CD4-positive, CD25-positive, alpha-beta regulatory T cell (primary cell): ENCODE results near the gene UBE3C. TPM values are rescaled to one million over a fixed set of nuclear protein-coding genes. Genes with fewer than 3 reads are reported as not detected.
"Not testable (repeated sequence)": the region's sequence is repeated elsewhere in the genome, so short reads cannot be mapped to it uniquely, and the experiment has no call there.

Experiments used
- ATAC-seq, 2 donors: fragments of 150-1000 bp; cut with Tn5 transposase; one replicate each; pipeline ENCODE4 v1.10.0; 2021; ENCODE audit warnings: low read depth in 2 of 2, moderate number of reproducible peaks in 2 of 2, moderate library complexity in 1 of 2
- DNase-seq, 3 donors: peaks; one replicate each; pipeline versions ENCODE4 v3.0.0 to v3.0.0-alpha.2; 2012 to 2022; ENCODE audit warnings: mixed read lengths in 1 of 3
- H3K27ac ChIP-seq: one replicate; pipeline ENCODE4 v1.7.0; 2013; ENCODE audit warnings: mild to moderate bottlenecking, low read length; ENCODE audit not compliant: insufficient read depth, poor library complexity, severe bottlenecking
- H3K27me3 ChIP-seq: one replicate; pipeline ENCODE4 v1.7.0; 2013; ENCODE audit warnings: low read length; ENCODE audit not compliant: control insufficient read depth, insufficient read depth
- H3K36me3 ChIP-seq: one replicate; pipeline ENCODE4 v1.7.0; 2013; ENCODE audit warnings: mild to moderate bottlenecking, low read length, moderate library complexity; ENCODE audit not compliant: control insufficient read depth, insufficient read depth
- H3K4me1 ChIP-seq: 2 replicates; pipeline ENCODE4 v1.7.0; 2013; ENCODE audit warnings: mild to moderate bottlenecking, low read length; ENCODE audit not compliant: insufficient read depth, control insufficient read depth, poor library complexity, severe bottlenecking
- H3K4me3 ChIP-seq: one replicate; pipeline ENCODE4 v1.7.0; 2013; ENCODE audit warnings: low read depth, mild to moderate bottlenecking, low read length, moderate library complexity
- H3K9me3 ChIP-seq, 2 experiments: 1 replicate in 1 of 2; 2 replicates in 1 of 2; pipeline ENCODE4 v1.7.0; 2013; ENCODE audit warnings: low read length in 2 of 2, mild to moderate bottlenecking in 1 of 2, moderate library complexity in 1 of 2; ENCODE audit not compliant: control insufficient read depth in 2 of 2
- H3K27ac Mint-ChIP-seq, 3 donors: one replicate each; pipeline ENCODE4 v1.8.0; 2020 to 2022; ENCODE audit warnings: mild to moderate bottlenecking in 3 of 3, mixed read lengths in 3 of 3, moderate library complexity in 2 of 3
- H3K27me3 Mint-ChIP-seq: one replicate; pipeline ENCODE4 v1.8.0; 2022; ENCODE audit warnings: mild to moderate bottlenecking, mixed read lengths
- H3K36me3 Mint-ChIP-seq: one replicate; pipeline ENCODE4 v1.8.0; 2020; ENCODE audit warnings: mixed read lengths
- H3K4me1 Mint-ChIP-seq, 4 donors: one replicate each; pipeline ENCODE4 v1.8.0; 2020 to 2022; ENCODE audit warnings: mixed read lengths in 4 of 4, mild to moderate bottlenecking in 1 of 4
- H3K4me3 Mint-ChIP-seq, 4 donors: one replicate each; pipeline ENCODE4 v1.8.0; 2020 to 2022; ENCODE audit warnings: mild to moderate bottlenecking in 4 of 4, mixed read lengths in 4 of 4, moderate library complexity in 3 of 4
- H3K9me3 Mint-ChIP-seq, 7 donors: one replicate each; pipeline ENCODE4 v1.8.0; 2020 to 2022; ENCODE audit warnings: mixed read lengths in 7 of 7, mild to moderate bottlenecking in 3 of 7, moderate library complexity in 2 of 7
- polyA plus RNA-seq, 4 donors: library from polyadenylated mRNA; unstranded; fragments of 300-500 nt; fragmentation: Illumina TruSeq; gene quantifications; one replicate each; pipeline ENCODE4 v1.2.3, GENCODE V29; 2021
- total RNA-seq: library from RNA; stranded (reverse); gene quantifications from one replicate; pipeline ENCODE4 v1.2.3, GENCODE V29; 2022

The UBE3C gene
- total and polyA plus RNA-seq, 5 donors from 2014 or later = 25.2 to 60.3 (median 29.3) TPM

DNA sequence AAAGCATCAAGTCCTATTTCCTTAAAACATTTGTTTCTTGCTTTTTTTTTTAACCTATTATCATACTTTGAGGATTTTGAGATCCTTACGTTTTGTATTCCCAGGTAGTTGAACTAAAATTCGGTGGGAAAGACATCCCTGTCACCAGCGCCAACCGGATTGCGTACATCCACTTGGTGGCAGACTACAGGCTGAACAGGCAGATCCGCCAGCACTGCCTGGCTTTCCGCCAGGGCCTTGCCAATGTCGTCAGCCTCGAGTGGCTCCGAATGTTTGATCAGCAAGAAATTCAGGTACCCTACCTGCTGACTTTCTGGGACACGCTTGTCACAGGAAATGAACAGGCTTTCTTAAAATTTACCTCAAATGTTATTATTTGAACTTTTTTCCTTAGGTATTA lies 115.1 kb downstream of the UBE3C start:
- H3K27me3 Mint-ChIP-seq = no peaks in the 10 kb centered on the region
- Histone ChIP-seq H3K4me3 (no peak overlapping the region), H3K4me1 (no peaks in the 10 kb centered on the region), H3K9me3 (no peaks in the 10 kb centered on the region), H3K36me3 (peaks cover 59% of the 10 kb centered on the region), H3K27me3 (no peaks in the 10 kb centered on the region), H3K27ac (no peak overlapping the region)
- DNase-seq = no peak
- no peak overlapping the region for H3K4me3 Mint-ChIP-seq
- H3K36me3 Mint-ChIP-seq = peaks cover 19% of the 10 kb centered on the region
- H3K9me3 Mint-ChIP-seq = no peaks in the 10 kb centered on the region
- ATAC-seq = no peak
- peaks cover 0 to 4% (median 0%) of the 10 kb centered on the region in 4 donors for H3K4me1 Mint-ChIP-seq
- no peak overlapping the region for H3K27ac Mint-ChIP-seq

DNA sequence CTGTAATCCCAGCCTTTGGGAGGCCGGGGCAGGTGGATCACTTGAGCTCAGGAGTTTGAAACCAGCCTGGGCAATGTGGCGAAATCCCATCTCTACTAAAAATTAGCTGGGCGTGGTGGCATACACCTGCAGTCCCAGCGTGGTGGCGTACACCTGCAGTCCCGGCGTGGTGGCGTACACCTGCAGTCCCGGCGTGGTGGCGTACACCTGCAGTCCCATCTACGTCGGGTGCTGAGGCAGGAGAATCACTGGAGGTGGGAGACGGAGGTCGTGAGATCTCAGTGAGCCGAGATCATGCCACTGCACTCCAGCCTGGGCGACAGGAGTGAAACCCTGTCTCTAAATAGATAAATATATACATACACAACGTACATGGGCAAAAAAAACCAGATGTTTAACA lies 116.1 kb downstream of the UBE3C start:
- H3K9me3 ChIP-seq, H3K27me3 ChIP-seq, ATAC-seq, H3K4me3 ChIP-seq, H3K27ac Mint-ChIP-seq, H3K27ac ChIP-seq, H3K9me3 Mint-ChIP-seq, H3K4me3 Mint-ChIP-seq, DNase-seq, H3K4me1 Mint-ChIP-seq, H3K4me1 ChIP-seq, H3K27me3 Mint-ChIP-seq: not testable (repeated sequence)
- H3K36me3 ChIP-seq = peaks cover 63% of the 10 kb centered on the region
- peaks cover 22% of the 10 kb centered on the region for H3K36me3 Mint-ChIP-seq

DNA sequence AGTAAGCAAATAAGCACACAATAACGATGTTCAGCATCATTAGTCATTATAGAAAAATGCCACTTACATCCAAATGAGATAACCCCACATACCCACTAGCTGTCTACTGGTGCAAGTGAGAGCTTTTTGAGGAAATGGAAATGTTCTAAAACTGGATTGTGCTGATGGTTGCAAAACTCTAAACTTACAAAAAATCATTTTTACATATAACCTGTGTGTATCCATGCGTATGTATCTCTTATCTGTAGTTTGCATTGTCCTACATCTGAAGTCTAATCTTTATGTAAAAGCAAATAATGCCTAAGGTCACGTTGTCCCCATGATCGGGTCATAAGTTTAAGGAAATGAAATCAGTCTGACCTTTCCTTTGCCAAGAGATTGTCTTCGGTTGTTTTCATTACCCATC lies 116.5 kb downstream of the UBE3C start:
- no peak for ATAC-seq
- no peak overlapping the region for H3K4me3 ChIP-seq
- H3K4me1 ChIP-seq = no peaks in the 10 kb centered on the region
- no peaks in the 10 kb centered on the region for H3K9me3 ChIP-seq
- H3K36me3 ChIP-seq = peaks cover 67% of the 10 kb centered on the region
- no peak for DNase-seq
- H3K27me3 Mint-ChIP-seq = no peaks in the 10 kb centered on the region
- peaks cover 26% of the 10 kb centered on the region for H3K36me3 Mint-ChIP-seq
- no peaks in the 10 kb centered on the region for H3K27me3 ChIP-seq
- H3K27ac ChIP-seq = no peak overlapping the region
- peaks cover 0 to 4% (median 0%) of the 10 kb centered on the region in 4 donors for H3K4me1 Mint-ChIP-seq
- H3K27ac Mint-ChIP-seq = no peak overlapping the region
- no peak overlapping the region for H3K4me3 Mint-ChIP-seq
- H3K9me3 Mint-ChIP-seq = no peaks in the 10 kb centered on the region

DNA sequence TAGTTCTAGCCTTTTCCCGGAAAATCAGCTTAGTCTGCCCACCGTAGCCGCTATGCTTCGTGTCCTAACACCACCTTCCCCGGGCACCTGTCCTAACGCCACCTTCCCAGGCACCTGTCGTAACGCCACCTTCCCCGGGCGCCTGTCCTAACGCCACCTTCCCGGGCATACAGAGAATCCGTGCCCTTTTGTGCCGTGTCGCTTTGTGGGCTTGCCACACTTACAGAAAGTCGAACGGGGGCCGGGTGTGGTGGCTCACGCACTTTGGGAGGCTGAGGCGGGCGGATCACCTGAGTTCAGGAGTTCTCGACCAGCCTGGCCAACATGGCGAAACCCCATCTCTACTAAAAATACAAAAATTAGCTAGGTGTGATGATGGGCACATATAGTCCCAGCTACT lies 124.4 kb downstream of the UBE3C start:
- H3K9me3 ChIP-seq = no peaks in the 10 kb centered on the region
- no peak overlapping the region for H3K27ac ChIP-seq
- Mint-ChIP-seq H3K27me3 (no peaks in the 10 kb centered on the region), H3K9me3 (no peaks in the 10 kb centered on the region), H3K36me3 (peaks cover 43% of the 10 kb centered on the region), H3K27ac (no peak overlapping the region), H3K4me3 (no peak overlapping the region), H3K4me1 (no peaks in the 10 kb centered on the region)
- H3K4me1 ChIP-seq = no peaks in the 10 kb centered on the region
- ATAC-seq (no peak), DNase-seq (no peak)
- no peaks in the 10 kb centered on the region for H3K27me3 ChIP-seq
- H3K36me3 ChIP-seq = peaks cover 66% of the 10 kb centered on the region
- no peak overlapping the region for H3K4me3 ChIP-seq

DNA sequence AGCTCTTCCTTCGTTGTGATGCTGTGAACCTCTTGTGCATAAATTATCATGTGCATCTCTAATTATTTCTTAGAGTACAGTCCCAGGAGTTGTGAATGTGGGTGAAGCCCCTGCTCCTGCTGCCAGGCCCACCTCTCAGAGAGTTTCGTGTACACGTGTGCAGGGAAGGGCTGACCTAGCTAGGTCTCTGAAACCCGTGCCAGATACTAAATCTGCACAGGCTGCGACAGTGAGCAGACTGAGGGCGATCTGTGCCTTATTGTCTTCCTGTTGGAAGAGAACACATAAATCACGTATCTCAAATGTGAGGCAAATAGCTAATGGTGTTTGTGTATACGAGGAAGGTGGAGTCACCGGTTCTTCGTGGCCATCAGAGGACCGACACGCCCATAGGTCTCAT lies 126.3 kb downstream of the UBE3C start:
- DNase-seq (no peak), ATAC-seq (no peak)
- Histone ChIP-seq H3K27ac (no peak overlapping the region), H3K27me3 (no peaks in the 10 kb centered on the region), H3K9me3 (no peaks in the 10 kb centered on the region), H3K36me3 (peaks cover 63% of the 10 kb centered on the region), H3K4me3 (no peak overlapping the region), H3K4me1 (no peaks in the 10 kb centered on the region)
- Mint-ChIP-seq H3K27ac (peak overlapping the region in 1 of 3 donors; percentile 2), H3K4me3 (no peak overlapping the region), H3K27me3 (no peaks in the 10 kb centered on the region), H3K4me1 (peaks cover 0 to 7% (median 6%) of the 10 kb centered on the region in 4 donors), H3K36me3 (peaks cover 36% of the 10 kb centered on the region), H3K9me3 (no peaks in the 10 kb centered on the region)

DNA sequence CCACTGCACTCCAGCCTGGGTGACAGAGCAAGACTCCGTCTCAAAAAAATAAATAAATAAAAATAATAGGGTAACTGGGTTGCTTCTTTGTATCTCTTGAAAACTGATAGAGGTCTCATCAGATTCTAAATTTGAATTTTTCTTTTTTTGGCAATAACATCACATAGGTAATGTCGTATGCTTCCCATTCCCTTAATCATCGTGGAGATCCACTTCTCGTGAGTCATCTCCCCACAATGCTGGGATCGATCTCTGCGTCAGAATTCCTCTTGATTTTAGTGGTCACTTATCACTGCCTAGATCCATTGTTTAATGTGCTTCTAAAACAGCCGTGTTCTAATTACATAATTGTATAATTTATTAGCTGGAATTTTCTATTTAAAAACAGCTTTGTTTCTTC lies 127.5 kb downstream of the UBE3C start:
- H3K36me3 Mint-ChIP-seq = peaks cover 29% of the 10 kb centered on the region

DNA sequence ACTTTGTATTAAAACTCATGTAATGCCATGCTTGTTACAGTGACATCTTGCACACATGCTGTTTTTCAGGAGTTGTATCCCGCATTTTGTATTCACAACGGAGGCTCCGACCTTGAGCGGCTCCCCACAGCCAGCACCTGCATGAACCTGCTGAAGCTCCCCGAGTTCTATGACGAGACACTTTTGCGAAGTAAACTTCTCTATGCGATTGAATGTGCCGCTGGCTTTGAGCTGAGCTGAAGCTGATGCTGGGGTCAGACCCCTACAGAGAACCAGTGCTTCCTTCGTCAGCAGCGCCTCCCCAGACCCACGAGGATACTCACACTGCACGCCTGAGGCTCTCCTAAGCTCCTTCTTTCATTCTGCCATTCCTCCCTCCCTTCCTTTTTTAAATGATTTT lies 128.8 kb downstream of the UBE3C start:
- H3K4me3 ChIP-seq = no peak overlapping the region
- DNase-seq = no peak
- Mint-ChIP-seq H3K9me3 (no peaks in the 10 kb centered on the region), H3K27me3 (no peaks in the 10 kb centered on the region), H3K36me3 (peaks cover 33% of the 10 kb centered on the region), H3K4me1 (peaks cover 2 to 7% (median 6%) of the 10 kb centered on the region in 4 donors), H3K4me3 (no peak overlapping the region), H3K27ac (no peak overlapping the region)
- no peak overlapping the region for H3K27ac ChIP-seq
- H3K27me3 ChIP-seq = no peaks in the 10 kb centered on the region
- no peaks in the 10 kb centered on the region for H3K9me3 ChIP-seq
- ATAC-seq = no peak
- peaks cover 60% of the 10 kb centered on the region for H3K36me3 ChIP-seq
- no peaks in the 10 kb centered on the region for H3K4me1 ChIP-seq

More for the DNA sequence above, 127.5 kb downstream of the UBE3C start:
- no peak overlapping the region for H3K4me3 ChIP-seq
- peaks cover 60% of the 10 kb centered on the region for H3K36me3 ChIP-seq
- ATAC-seq (no peak), DNase-seq (no peak)
- Mint-ChIP-seq H3K4me1 (peaks cover 0 to 7% (median 6%) of the 10 kb centered on the region in 4 donors), H3K9me3 (no peaks in the 10 kb centered on the region), H3K4me3 (no peak overlapping the region), H3K27ac (no peak overlapping the region), H3K27me3 (no peaks in the 10 kb centered on the region)
- H3K27ac ChIP-seq = no peak overlapping the region
- H3K4me1 ChIP-seq = no peaks in the 10 kb centered on the region
- H3K27me3 ChIP-seq = no peaks in the 10 kb centered on the region
- no peaks in the 10 kb centered on the region for H3K9me3 ChIP-seq

DNA sequence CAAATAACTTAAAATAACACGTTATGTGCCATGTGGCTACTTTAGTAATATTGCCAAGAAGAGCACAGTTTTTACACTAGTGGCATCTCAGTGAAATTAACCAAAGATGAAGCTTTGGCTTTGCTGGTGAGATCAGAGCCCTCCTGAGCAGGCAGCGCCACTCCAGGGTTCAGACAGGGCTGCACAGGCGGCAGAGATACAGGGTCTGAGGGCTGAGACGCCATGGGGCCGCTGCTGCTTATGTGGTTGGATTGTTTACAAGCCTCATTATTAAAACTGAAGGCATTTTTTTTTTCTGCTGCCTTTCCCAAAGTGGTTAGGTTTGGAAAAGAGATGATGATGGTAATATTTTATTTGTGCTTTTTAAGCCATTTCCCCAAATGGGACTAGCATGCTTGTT lies 129.2 kb downstream of the UBE3C start:
- Histone ChIP-seq H3K4me3 (no peak overlapping the region), H3K36me3 (peaks cover 55% of the 10 kb centered on the region), H3K27me3 (no peaks in the 10 kb centered on the region), H3K27ac (no peak overlapping the region), H3K4me1 (no peaks in the 10 kb centered on the region), H3K9me3 (no peaks in the 10 kb centered on the region)
- H3K4me3 Mint-ChIP-seq = no peak overlapping the region
- DNase-seq = no peak
- peaks cover 2 to 7% (median 6%) of the 10 kb centered on the region in 4 donors for H3K4me1 Mint-ChIP-seq
- no peak for ATAC-seq
- H3K36me3 Mint-ChIP-seq = peaks cover 31% of the 10 kb centered on the region
- H3K27me3 Mint-ChIP-seq = no peaks in the 10 kb centered on the region
- no peaks in the 10 kb centered on the region for H3K9me3 Mint-ChIP-seq
- no peak overlapping the region for H3K27ac Mint-ChIP-seq
